Thoracic aorta (tissue), 2 donors: ENCODE data around the gene ALK. TPM values are rescaled to one million over a fixed set of nuclear protein-coding genes. Genes with fewer than 3 reads are reported as not detected.

Experiments used
- ATAC-seq: fragments of 150-250 bp; one replicate; pipeline ENCODE4 v1.8.0; 2017; ENCODE audit warnings: low read depth; ENCODE audit not compliant: insufficient number of reproducible peaks, low FRiP score
- DNase-seq: peaks from one replicate; pipeline ENCODE4 v3.0.0-alpha.2; 2020; ENCODE audit warnings: low spot score
- H3K27ac ChIP-seq, 2 donors: fragments of 200-600 bp; sonication (generic); 1 replicate in 1 of 2; 2 replicates in 1 of 2; pipeline ENCODE4 v1.5.1; 2016; ENCODE audit warnings: mild to moderate bottlenecking in 2 of 2, moderate library complexity in 2 of 2
- H3K27me3 ChIP-seq: fragments of 200-600 bp; sonication (generic); replicated peaks from 2 replicates; pipeline ENCODE4 v1.6.0; 2016; ENCODE audit warnings: mild to moderate bottlenecking; ENCODE audit not compliant: insufficient read depth
- H3K36me3 ChIP-seq: fragments of 200-600 bp; sonication (generic); one replicate; pipeline ENCODE4 v1.5.1; 2016
- H3K4me1 ChIP-seq, 2 donors: fragments of 200-600 bp; sonication (generic); 1 replicate in 1 of 2; 2 replicates in 1 of 2; pipeline versions ENCODE4 v1.5.1 to v1.6.0; 2016; ENCODE audit warnings: low read depth in 2 of 2, mild to moderate bottlenecking in 1 of 2; ENCODE audit not compliant: control insufficient read depth in 1 of 2
- H3K4me3 ChIP-seq: fragments of 200-600 bp; sonication (generic); 2 replicates; pipeline ENCODE4 v1.5.1; 2016; ENCODE audit warnings: mild to moderate bottlenecking
- H3K9me3 ChIP-seq: fragments of 200-600 bp; sonication (generic); 2 replicates; pipeline ENCODE4 v1.5.1; 2016
- total RNA-seq, 2 donors: library from RNA; depleted of rRNA; stranded (reverse); fragments of >200 nt; gene quantifications; one replicate each; pipeline versions ENCODE4 v1.1.0 to v1.2.3, GENCODE V29; 2016
- TF ChIP-seq, protein P1 (sequence below): fragments of 200-600 bp; sonication (generic); IDR thresholded peaks from one replicate; pipeline ENCODE4 v1.5.1; 2019; ENCODE audit warnings: antibody characterized with exemption

ALK gene
- total RNA-seq, 2 donors from 2014 or later: 2.0 TPM; not detected in 1

DNA sequence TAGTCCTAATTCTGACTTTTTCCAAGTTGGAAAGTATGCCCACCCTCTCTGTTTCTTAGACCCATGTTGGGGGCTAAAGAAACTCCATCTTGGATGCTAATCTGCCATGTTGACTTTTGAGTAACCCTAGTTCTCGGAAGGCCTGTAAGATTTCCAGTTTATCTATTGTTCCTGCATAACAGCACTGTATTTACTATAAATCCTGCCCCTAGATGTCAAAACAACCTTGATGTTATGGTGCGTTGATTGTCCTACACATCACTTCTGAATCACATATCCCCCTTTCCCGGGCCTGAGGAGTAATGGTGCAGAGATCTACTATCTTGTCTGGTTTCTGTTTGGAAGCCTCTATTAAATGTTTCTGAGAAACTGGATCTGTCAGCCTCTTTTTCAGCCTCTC, 116.7 kb downstream of the ALK start:
- TF ChIP-seq, protein P1, sequence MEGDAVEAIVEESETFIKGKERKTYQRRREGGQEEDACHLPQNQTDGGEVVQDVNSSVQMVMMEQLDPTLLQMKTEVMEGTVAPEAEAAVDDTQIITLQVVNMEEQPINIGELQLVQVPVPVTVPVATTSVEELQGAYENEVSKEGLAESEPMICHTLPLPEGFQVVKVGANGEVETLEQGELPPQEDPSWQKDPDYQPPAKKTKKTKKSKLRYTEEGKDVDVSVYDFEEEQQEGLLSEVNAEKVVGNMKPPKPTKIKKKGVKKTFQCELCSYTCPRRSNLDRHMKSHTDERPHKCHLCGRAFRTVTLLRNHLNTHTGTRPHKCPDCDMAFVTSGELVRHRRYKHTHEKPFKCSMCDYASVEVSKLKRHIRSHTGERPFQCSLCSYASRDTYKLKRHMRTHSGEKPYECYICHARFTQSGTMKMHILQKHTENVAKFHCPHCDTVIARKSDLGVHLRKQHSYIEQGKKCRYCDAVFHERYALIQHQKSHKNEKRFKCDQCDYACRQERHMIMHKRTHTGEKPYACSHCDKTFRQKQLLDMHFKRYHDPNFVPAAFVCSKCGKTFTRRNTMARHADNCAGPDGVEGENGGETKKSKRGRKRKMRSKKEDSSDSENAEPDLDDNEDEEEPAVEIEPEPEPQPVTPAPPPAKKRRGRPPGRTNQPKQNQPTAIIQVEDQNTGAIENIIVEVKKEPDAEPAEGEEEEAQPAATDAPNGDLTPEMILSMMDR: no peak
- no peak overlapping the region for H3K4me3 ChIP-seq
- ATAC-seq (no peak), DNase-seq (no peak)
- H3K27ac ChIP-seq: no peak overlapping the region
- H3K4me1 ChIP-seq: no peaks in the 10 kb centered on the region
- no peaks in the 10 kb centered on the region for H3K36me3 ChIP-seq
- H3K9me3 ChIP-seq: no peaks in the 10 kb centered on the region
- H3K27me3 ChIP-seq: no peaks in the 10 kb centered on the region

DNA sequence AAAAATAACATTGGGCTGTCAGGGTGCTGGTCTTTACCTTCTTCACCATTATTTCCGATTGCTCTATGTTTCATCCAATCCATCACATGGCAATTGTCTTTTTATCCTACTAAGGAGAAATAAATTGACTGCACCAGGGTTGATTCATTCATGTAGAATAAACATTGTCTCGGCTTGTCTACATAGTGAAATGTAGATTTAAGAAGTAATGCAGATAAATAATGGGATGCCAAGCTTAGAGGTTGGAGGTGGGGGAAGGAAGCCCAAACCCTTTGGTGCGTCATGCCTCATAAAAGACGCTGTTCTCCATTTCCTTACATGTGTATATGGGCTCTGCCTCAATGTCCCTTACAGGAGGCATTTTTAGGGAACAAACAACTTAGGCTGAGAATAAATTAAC, 117.8 kb downstream of the ALK start:
- Histone ChIP-seq H3K36me3 (no peaks in the 10 kb centered on the region), H3K27ac (no peak overlapping the region), H3K27me3 (no peaks in the 10 kb centered on the region), H3K4me1 (no peaks in the 10 kb centered on the region), H3K9me3 (no peaks in the 10 kb centered on the region), H3K4me3 (no peak overlapping the region)
- ATAC-seq: no peak
- TF ChIP-seq, protein P1: no peak
- no peak for DNase-seq

DNA sequence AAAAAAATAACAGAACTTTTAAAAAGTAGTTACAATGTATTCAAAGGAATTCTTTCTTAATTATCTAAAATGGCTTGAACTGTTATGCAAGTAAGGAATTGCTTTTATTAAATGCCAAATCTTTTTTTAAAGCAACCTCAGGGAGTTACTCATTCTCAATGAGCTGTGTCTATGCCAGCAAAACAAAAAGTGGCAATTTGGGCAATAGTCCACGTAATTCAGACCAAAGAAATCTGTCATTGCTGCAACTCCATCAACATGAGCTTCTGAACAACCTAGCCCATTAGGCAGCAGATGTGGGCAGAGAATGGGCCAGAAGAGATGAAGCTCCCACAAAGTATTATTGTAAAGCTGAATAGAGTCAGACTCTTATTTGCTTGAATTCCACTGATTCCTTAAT, 118.4 kb downstream of the ALK start:
- H3K27ac ChIP-seq: no peak overlapping the region
- H3K27me3 ChIP-seq: no peaks in the 10 kb centered on the region
- H3K4me1 ChIP-seq: no peaks in the 10 kb centered on the region
- no peaks in the 10 kb centered on the region for H3K9me3 ChIP-seq
- TF ChIP-seq, protein P1: no peak
- DNase-seq (no peak), ATAC-seq (no peak)
- H3K4me3 ChIP-seq: no peak overlapping the region
- H3K36me3 ChIP-seq: no peaks in the 10 kb centered on the region

DNA sequence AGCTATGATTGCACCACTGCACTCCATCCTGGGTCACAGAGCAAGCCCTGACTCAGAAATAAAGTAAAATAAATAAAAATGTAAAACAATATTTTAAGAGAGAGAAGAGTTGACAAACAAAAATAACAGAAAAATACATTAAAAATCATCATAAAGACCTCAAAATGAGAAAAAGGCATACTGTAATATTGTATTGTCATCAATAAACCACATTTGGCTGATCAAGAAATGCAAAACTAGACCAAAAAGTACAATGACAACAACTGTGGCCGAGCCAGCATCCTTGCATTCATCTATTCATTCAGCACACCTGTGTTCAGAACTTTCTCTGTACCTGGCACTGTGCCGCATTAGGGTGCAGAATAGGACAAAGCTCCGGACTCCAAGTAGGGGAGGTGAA, 121.8 kb downstream of the ALK start:
- no peaks in the 10 kb centered on the region for H3K36me3 ChIP-seq
- H3K27me3 ChIP-seq: no peaks in the 10 kb centered on the region
- TF ChIP-seq, protein P1: no peak
- H3K27ac ChIP-seq: no peak overlapping the region
- no peaks in the 10 kb centered on the region for H3K4me1 ChIP-seq
- no peaks in the 10 kb centered on the region for H3K9me3 ChIP-seq
- no peak for ATAC-seq
- no peak for DNase-seq
- H3K4me3 ChIP-seq: no peak overlapping the region

DNA sequence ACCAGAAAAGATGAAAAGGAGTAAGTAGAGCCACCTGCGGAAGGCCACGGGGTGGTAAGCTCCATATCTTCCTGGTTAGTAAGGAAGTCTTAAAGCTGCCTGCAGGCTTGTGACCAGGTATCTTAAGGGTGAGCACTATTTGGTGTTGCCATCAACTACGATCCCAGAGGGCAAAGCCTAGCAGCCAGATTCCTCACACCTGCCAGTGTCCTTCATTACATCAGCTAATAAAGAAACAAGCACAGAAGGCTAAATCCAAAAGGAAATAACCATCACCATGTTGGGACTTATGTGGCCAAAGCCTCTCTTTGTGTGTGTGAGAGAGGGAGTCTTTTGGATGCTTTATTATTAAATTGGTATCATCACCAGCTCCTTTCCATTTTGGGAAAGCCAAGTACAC, 123.5 kb downstream of the ALK start:
- DNase-seq (no peak), ATAC-seq (no peak)
- no peaks in the 10 kb centered on the region for H3K9me3 ChIP-seq
- no peaks in the 10 kb centered on the region for H3K4me1 ChIP-seq
- H3K27me3 ChIP-seq: no peaks in the 10 kb centered on the region
- H3K4me3 ChIP-seq: no peak overlapping the region
- TF ChIP-seq, protein P1: no peak
- no peak overlapping the region for H3K27ac ChIP-seq
- no peaks in the 10 kb centered on the region for H3K36me3 ChIP-seq
